MCF 10A (cell line): ENCODE results near the gene AGRP. TPM values are rescaled to one million over a fixed set of nuclear protein-coding genes. Genes with fewer than 3 reads are reported as not detected.
A peak's percentile ranks its signal among the peaks of the same experiment; 100 is the strongest.
"Not testable (repeated sequence)": the region's sequence is repeated elsewhere in the genome, so short reads cannot be mapped to it uniquely, and the experiment has no call there.

ENCODE experiments used
- BruUV-seq: library from RNA; stranded (reverse); fragments of 400-500 nt; replicated peaks from 2 replicates; lab custom pipeline; 2021; lab: Mats Ljungman, UMichigan
- CTCF ChIA-PET: fragments of 300-600 bp; sonication (Branson Sonifier 250); formaldehyde crosslinking; extraction: SDS; loops from one replicate; lab custom pipeline; 2021; ENCODE audit warnings: antibody characterized with exemption, inconsistent platforms; lab: Yijun Ruan, JAX
- POLR2A ChIA-PET: fragments of 300-600, 350-650 bp; sonication (Branson Sonifier 250); formaldehyde crosslinking; extraction: SDS; loops from one replicate; lab custom pipeline; 2020; ENCODE audit warnings: antibody characterized with exemption, inconsistent platforms; lab: Yijun Ruan, JAX
- DNase-seq: peaks from one replicate; pipeline ENCODE4 v3.0.0-alpha.2; 2018; ENCODE audit not compliant: unreplicated experiment
- H3K27ac Mint-ChIP-seq: one replicate; pipeline ENCODE4 v1.8.0; 2022; ENCODE audit warnings: mild to moderate bottlenecking, low read depth, mixed read lengths; ENCODE audit not compliant: unreplicated experiment
- H3K27me3 Mint-ChIP-seq: one replicate; pipeline ENCODE4 v1.8.0; 2022; ENCODE audit warnings: mixed read lengths; ENCODE audit not compliant: insufficient read depth, unreplicated experiment
- H3K36me3 Mint-ChIP-seq: one replicate; pipeline ENCODE4 v1.8.0; 2022; ENCODE audit warnings: mild to moderate bottlenecking, moderate library complexity, mixed read lengths; ENCODE audit not compliant: insufficient read depth, unreplicated experiment
- H3K4me1 Mint-ChIP-seq: one replicate; pipeline ENCODE4 v1.8.0; 2022; ENCODE audit warnings: mixed read lengths; ENCODE audit not compliant: insufficient read depth, unreplicated experiment
- H3K4me3 Mint-ChIP-seq: one replicate; pipeline ENCODE4 v1.8.0; 2022; ENCODE audit warnings: mild to moderate bottlenecking, moderate library complexity, mixed read lengths; ENCODE audit not compliant: unreplicated experiment
- H3K9me3 Mint-ChIP-seq: one replicate; pipeline ENCODE4 v1.8.0; 2022; ENCODE audit warnings: mixed read lengths; ENCODE audit not compliant: unreplicated experiment
- intact Hi-C: fragments of 100-400 bp; cut with micrococcal nuclease; formaldehyde crosslinking; loops from 2 replicates; pipeline ENCODE4 v1.14.1; 2022
- total RNA-seq: library from RNA; stranded (reverse); gene quantifications from 2 replicates; pipeline ENCODE4 v1.2.3, GENCODE V29; 2022
- TF ChIP-seq, protein P1 (sequence below): fragments of 200-600 bp; IDR thresholded peaks from one replicate; pipeline ENCODE4 v1.8.0; 2022; ENCODE audit warnings: antibody characterized with exemption, mild to moderate bottlenecking; ENCODE audit not compliant: unreplicated experiment

The AGRP gene
- total RNA-seq, 1 experiment from 2014 or later: not detected

DNA sequence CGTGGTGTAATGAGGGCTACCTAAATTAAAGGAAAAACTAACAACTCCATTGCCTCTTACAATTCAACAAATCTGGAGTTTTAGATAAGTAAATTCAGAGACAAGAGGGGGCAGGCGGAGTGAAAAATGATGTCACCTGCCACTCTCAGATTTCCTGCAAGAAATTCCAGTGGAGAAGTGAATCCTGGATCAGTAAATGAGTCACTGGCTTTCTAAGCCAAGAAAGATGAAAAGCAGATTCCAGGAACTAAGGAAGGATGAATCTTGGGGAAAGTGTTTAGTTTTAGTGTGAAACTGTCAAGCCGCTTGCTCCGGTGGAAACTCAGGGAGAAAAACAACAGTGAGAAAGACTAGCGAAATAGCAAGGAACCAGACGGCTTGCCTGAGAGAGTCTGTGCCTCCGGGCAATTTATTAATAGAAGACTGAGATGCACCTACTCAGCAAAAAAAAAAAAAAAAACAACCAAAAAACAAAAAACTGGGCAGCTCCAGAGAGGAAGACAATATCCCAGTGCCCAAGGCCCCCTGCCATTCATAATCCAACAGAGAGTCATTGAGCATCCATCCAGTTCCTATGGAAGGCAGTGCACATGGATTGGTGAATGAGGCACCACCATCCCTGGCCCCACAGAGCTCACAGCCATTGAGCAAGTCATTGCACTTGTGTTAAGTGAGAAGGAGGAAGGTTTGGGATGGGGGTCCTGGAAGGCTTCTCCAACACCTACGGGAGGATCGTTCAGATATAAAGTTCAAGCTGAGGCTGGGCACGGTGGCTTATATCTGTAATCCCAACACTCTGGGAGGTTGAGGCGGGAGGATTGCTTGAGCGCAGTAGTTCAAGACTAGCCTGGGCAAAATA is 33.2 kb upstream of the AGRP start:
- TF ChIP-seq, protein P1, sequence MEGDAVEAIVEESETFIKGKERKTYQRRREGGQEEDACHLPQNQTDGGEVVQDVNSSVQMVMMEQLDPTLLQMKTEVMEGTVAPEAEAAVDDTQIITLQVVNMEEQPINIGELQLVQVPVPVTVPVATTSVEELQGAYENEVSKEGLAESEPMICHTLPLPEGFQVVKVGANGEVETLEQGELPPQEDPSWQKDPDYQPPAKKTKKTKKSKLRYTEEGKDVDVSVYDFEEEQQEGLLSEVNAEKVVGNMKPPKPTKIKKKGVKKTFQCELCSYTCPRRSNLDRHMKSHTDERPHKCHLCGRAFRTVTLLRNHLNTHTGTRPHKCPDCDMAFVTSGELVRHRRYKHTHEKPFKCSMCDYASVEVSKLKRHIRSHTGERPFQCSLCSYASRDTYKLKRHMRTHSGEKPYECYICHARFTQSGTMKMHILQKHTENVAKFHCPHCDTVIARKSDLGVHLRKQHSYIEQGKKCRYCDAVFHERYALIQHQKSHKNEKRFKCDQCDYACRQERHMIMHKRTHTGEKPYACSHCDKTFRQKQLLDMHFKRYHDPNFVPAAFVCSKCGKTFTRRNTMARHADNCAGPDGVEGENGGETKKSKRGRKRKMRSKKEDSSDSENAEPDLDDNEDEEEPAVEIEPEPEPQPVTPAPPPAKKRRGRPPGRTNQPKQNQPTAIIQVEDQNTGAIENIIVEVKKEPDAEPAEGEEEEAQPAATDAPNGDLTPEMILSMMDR: no peak
- ChIA-PET CTCF (interaction anchor here (0.6 to 3.3 kb wide), 11 partner anchors 10 to 300 kb away, joined by 3 to 69 read pairs (median 4); partner anchors contain the start of gene ATP6V0D1), POLR2A (interaction anchor here (0.6 to 2.7 kb wide), 6 partner anchors 13 to 135 kb away, joined by 3 to 21 read pairs (median 4); partner anchors contain the start of genes ATP6V0D1 and RIPOR1)
- Mint-ChIP-seq H3K4me3 (no peak overlapping the region), H3K27ac (peak overlapping the region; percentile 55), H3K4me1 (peaks cover 20% of the 10 kb centered on the region), H3K36me3 (no peaks in the 10 kb centered on the region), H3K9me3 (no peaks in the 10 kb centered on the region), H3K27me3 (peaks cover 19% of the 10 kb centered on the region)
- intact Hi-C loops: no loop called here
- BruUV-seq: no TSS peak
- DNase-seq: peak; percentile 58

DNA sequence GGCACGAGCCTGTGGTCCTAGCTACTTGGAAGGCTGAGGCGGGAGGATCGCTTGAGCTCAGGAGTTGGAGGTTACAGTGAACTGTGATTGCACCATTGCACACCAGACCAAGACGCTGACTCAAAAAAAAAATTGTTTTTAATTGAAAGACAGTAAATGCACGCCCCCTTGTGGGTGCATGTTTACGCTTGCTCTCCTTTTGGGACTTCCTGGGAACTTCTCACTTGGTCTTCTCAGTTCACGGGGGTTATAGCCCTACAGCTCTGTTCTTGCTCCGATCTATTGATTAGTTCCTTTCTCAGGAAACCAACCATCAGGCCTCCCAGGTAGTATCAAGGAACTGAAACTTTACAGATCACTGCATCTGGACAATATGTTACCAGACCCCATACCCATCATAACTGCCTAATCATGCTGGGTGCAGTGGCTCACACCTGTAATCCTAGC is 31.1 kb upstream of the AGRP start:
- peaks cover 13% of the 10 kb centered on the region for H3K27me3 Mint-ChIP-seq
- H3K36me3 Mint-ChIP-seq: no peaks in the 10 kb centered on the region
- H3K4me1 Mint-ChIP-seq: peaks cover 8% of the 10 kb centered on the region
- no peak overlapping the region for H3K4me3 Mint-ChIP-seq
- intact Hi-C loops: loop anchor here (1.0 kb wide), 2 partner anchors 20 to 33 kb away; partner anchors contain the start of gene ATP6V0D1
- BruUV-seq: no TSS peak
- peak; percentile 88 for DNase-seq
- ChIA-PET CTCF (interaction anchor here (0.5 to 3.3 kb wide), 23 partner anchors 9 to 1102 kb away, joined by 3 to 69 read pairs (median 4); partner anchors contain the start of genes ATP6V0D1 and CIAO2B), POLR2A (interaction anchor here (0.6 to 2.7 kb wide), 11 partner anchors 17 to 558 kb away, joined by 3 to 21 read pairs (median 3); partner anchors contain the start of gene ATP6V0D1)
- no peak overlapping the region for H3K27ac Mint-ChIP-seq
- no peaks in the 10 kb centered on the region for H3K9me3 Mint-ChIP-seq
- TF ChIP-seq, protein P1: peak; percentile 55

DNA sequence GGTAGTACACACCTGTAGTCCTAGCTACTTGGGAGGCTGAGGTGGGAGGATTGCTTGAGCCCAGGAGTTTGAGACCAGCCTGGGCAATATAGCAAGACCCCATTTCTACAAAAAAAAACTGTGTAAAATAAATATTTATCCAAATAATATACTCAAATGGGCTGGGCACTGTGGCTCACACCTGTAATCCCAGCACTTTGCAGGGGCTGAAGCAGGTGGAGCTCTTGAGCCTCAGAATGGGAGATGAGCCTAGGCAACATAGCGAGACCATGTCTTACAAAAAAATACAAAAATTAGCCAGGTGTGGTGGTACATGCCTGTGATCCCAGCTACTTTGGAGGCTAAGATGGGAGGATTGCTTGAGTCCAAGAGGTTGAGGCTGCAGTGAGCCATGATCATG is 30.5 kb upstream of the AGRP start:
- H3K27ac Mint-ChIP-seq, BruUV-seq, DNase-seq, H3K4me3 Mint-ChIP-seq, H3K27me3 Mint-ChIP-seq, H3K4me1 Mint-ChIP-seq, H3K36me3 Mint-ChIP-seq, H3K9me3 Mint-ChIP-seq: not testable (repeated sequence)
- POLR2A ChIA-PET: interaction anchor here (0.6 to 2.7 kb wide), 10 partner anchors 16 to 558 kb away, joined by 3 to 21 read pairs (median 3); partner anchors contain the start of gene ATP6V0D1
- CTCF ChIA-PET: interaction anchor here (0.5 to 3.3 kb wide), 22 partner anchors 9 to 1102 kb away, joined by 3 to 69 read pairs (median 4); partner anchors contain the start of gene ATP6V0D1
- intact Hi-C loops: loop anchor here (1.0 kb wide), 2 partner anchors 20 to 33 kb away; partner anchors contain the start of gene ATP6V0D1

GRCh38 chr16:67509016-67509415 is 25.7 kb upstream of the AGRP start:
- H3K27ac Mint-ChIP-seq: no peak overlapping the region
- DNase-seq: no peak
- CTCF ChIA-PET: interaction anchor here (0.6 to 2.4 kb wide), 5 partner anchors 12 to 249 kb away, joined by 3 to 16 read pairs (median 4); partner anchors contain the start of gene ATP6V0D1
- H3K4me3 Mint-ChIP-seq: no peak overlapping the region
- H3K9me3 Mint-ChIP-seq: no peaks in the 10 kb centered on the region
- BruUV-seq: no TSS peak
- TF ChIP-seq, protein P1: no peak
- no peaks in the 10 kb centered on the region for H3K27me3 Mint-ChIP-seq
- POLR2A ChIA-PET: interaction anchor here (0.7 kb wide), 1 partner anchor 12 kb away, joined by 3 read pairs; no protein-coding TSS in a partner anchor
- intact Hi-C loops: no loop called here
- H3K4me1 Mint-ChIP-seq: peaks cover 5% of the 10 kb centered on the region
- H3K36me3 Mint-ChIP-seq: no peaks in the 10 kb centered on the region
